Measurements from ENCODE around the gene FYN.

GRCh38 chr6:111709201-111709600 is 164.1 kb downstream of the FYN start:
- TF ChIP-seq HDAC6 (IDR thresholded peaks at IDR 0.05; ENCODE audit: unreplicated experiment) (no peak), EP300 (IDR thresholded peaks at IDR 0.05; ENCODE audit: borderline replicate concordance in 1 of 2, control insufficient read depth in 1 of 2, low read depth in 2 of 2, low read length in 2 of 2) (no peak), POLR2AphosphoS5 (IDR thresholded peaks at IDR 0.05; ENCODE audit: low read length) (no peak), POLR2AphosphoS2 (IDR thresholded peaks at IDR 0.05; ENCODE audit: low read depth, low read length) (no peak), YY1 (IDR thresholded peaks at IDR 0.05; ENCODE audit: low read depth, low read length) (no peak), NFIC (IDR thresholded peaks at IDR 0.05; ENCODE audit: low read depth, low read length) (no peak), POLR2A (IDR thresholded peaks at IDR 0.05; ENCODE audit: low read depth, low read length) (no peak), PAX5 (IDR thresholded peaks at IDR 0.05; ENCODE audit: borderline replicate concordance, low read depth, low read length) (no peak)
- TF ChIP-seq, protein P1, sequence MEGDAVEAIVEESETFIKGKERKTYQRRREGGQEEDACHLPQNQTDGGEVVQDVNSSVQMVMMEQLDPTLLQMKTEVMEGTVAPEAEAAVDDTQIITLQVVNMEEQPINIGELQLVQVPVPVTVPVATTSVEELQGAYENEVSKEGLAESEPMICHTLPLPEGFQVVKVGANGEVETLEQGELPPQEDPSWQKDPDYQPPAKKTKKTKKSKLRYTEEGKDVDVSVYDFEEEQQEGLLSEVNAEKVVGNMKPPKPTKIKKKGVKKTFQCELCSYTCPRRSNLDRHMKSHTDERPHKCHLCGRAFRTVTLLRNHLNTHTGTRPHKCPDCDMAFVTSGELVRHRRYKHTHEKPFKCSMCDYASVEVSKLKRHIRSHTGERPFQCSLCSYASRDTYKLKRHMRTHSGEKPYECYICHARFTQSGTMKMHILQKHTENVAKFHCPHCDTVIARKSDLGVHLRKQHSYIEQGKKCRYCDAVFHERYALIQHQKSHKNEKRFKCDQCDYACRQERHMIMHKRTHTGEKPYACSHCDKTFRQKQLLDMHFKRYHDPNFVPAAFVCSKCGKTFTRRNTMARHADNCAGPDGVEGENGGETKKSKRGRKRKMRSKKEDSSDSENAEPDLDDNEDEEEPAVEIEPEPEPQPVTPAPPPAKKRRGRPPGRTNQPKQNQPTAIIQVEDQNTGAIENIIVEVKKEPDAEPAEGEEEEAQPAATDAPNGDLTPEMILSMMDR (IDR thresholded peaks at IDR 0.05 in 2 of 3, conservative IDR thresholded peaks at IDR 0.05 in 1 of 3; ENCODE audit: control insufficient read depth in 2 of 3, extremely low read depth in 1 of 3, insufficient read depth in 1 of 3, low read depth in 3 of 3, low read length in 3 of 3) = no peak
- TF ChIP-seq, protein P2, sequence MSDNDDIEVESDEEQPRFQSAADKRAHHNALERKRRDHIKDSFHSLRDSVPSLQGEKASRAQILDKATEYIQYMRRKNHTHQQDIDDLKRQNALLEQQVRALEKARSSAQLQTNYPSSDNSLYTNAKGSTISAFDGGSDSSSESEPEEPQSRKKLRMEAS (IDR thresholded peaks at IDR 0.05; ENCODE audit: low read depth, low read length) = no peak
